B cell (primary cell): ENCODE results near the gene NCAM1. TPM values are rescaled to one million over a fixed set of nuclear protein-coding genes. Genes with fewer than 3 reads are reported as not detected.

Experiments
- ATAC-seq: fragments of 200-7000 bp; cut with Tn5 transposase; one replicate; pipeline ENCODE4 v1.10.0; 2021; ENCODE audit warnings: low read depth, mild to moderate bottlenecking, moderate number of reproducible peaks, moderate library complexity
- CTCF ChIA-PET: fragments of 350-600 bp; sonication (Branson Sonifier 250); formaldehyde crosslinking; loops from one replicate; lab custom pipeline; 2021; ENCODE audit warnings: antibody characterized with exemption, inconsistent platforms; lab: Charles Lee
- POLR2A ChIA-PET: fragments of 350-600 bp; sonication (Branson Sonifier 250); formaldehyde crosslinking; loops from one replicate; lab custom pipeline; 2021; ENCODE audit warnings: antibody characterized with exemption; lab: Charles Lee
- DNase-seq: peaks from one replicate; pipeline ENCODE4 v3.0.0; 2013
- H2AFZ ChIP-seq: 2 replicates; pipeline ENCODE4 v1.6.1; 2012; ENCODE audit warnings: mild to moderate bottlenecking, low read depth, low read length; ENCODE audit not compliant: insufficient read depth, poor library complexity, severe bottlenecking
- H3K27ac ChIP-seq, 2 donors: 1 replicate in 1 of 2; 2 replicates in 1 of 2; pipeline ENCODE4 v1.5.1; 2012 to 2013; ENCODE audit warnings: low read length in 2 of 2, mild to moderate bottlenecking in 2 of 2, moderate library complexity in 1 of 2
- H3K27me3 ChIP-seq, 4 experiments: fragments of 200-600 bp in 1 of 4; sonication (generic) in 1 of 4; replicated peaks in 1 of 4; 1 replicate in 2 of 4; 2 replicates in 2 of 4; pipeline versions ENCODE4 v1.6.1 to v1.7.0; 2013 to 2016; ENCODE audit warnings: low read length in 3 of 4, mild to moderate bottlenecking in 2 of 4, mixed read lengths in 1 of 4, moderate library complexity in 1 of 4; ENCODE audit not compliant: insufficient read depth in 4 of 4, control insufficient read depth in 3 of 4; ENCODE audit errors: control extremely low read depth in 1 of 4
- H3K36me3 ChIP-seq, 2 experiments: replicated peaks in 1 of 2; 1 replicate in 1 of 2; 2 replicates in 1 of 2; pipeline versions ENCODE4 v1.6.1 to v1.7.1; 2013; ENCODE audit warnings: low read length in 1 of 2; ENCODE audit not compliant: insufficient read depth in 2 of 2, control insufficient read depth in 1 of 2; ENCODE audit errors: control extremely low read depth in 1 of 2, extremely low read depth in 1 of 2
- H3K4me1 ChIP-seq, 2 donors: fragments of 200-600 bp in 1 of 2; sonication (generic) in 1 of 2; 1 replicate in 1 of 2; 2 replicates in 1 of 2; pipeline versions ENCODE4 v1.5.1 to v1.6.1; 2013 to 2017; ENCODE audit warnings: low read length in 2 of 2; ENCODE audit not compliant: control insufficient read depth in 2 of 2, insufficient read depth in 2 of 2
- H3K4me2 ChIP-seq: replicated peaks from 2 replicates; pipeline ENCODE3; 2012; ENCODE audit warnings: mild to moderate bottlenecking, low read depth, low read length; ENCODE audit not compliant: poor library complexity, severe bottlenecking
- H3K4me3 ChIP-seq, 5 experiments: fragments of 200-600 bp in 1 of 5; sonication (generic) in 1 of 5; 1 replicate in 3 of 5; 2 replicates in 2 of 5; pipeline versions ENCODE4 v1.5.1 to v1.7.0; 2011 to 2016; ENCODE audit warnings: low read length in 4 of 5, mild to moderate bottlenecking in 4 of 5, low read depth in 2 of 5, control low read depth in 1 of 5, moderate library complexity in 1 of 5; ENCODE audit not compliant: insufficient read depth in 1 of 5; ENCODE audit errors: control extremely low read depth in 1 of 5, extremely low read depth in 1 of 5
- H3K79me2 ChIP-seq: fragments of 200-600 bp; sonication (generic); one replicate; pipeline ENCODE4 v1.6.0; 2016; ENCODE audit warnings: low read length; ENCODE audit not compliant: control insufficient read depth, insufficient read depth
- H3K9ac ChIP-seq: fragments of 200-600 bp; sonication (generic); 2 replicates; pipeline ENCODE4 v1.6.1; 2017; ENCODE audit warnings: mild to moderate bottlenecking, low read length, moderate library complexity
- H3K9me3 ChIP-seq, 3 donors: one replicate each; pipeline versions ENCODE4 v1.6.1 to v1.7.1; 2013; ENCODE audit warnings: low read length in 2 of 3; ENCODE audit not compliant: control insufficient read depth in 2 of 3, insufficient read depth in 1 of 3; ENCODE audit errors: control extremely low read depth in 1 of 3
- H4K20me1 ChIP-seq: 2 replicates; pipeline ENCODE4 v1.6.0; 2012; ENCODE audit warnings: mild to moderate bottlenecking, low read length; ENCODE audit not compliant: insufficient read depth, control insufficient read depth, poor library complexity, severe bottlenecking
- H3K27ac Mint-ChIP-seq: one replicate; pipeline ENCODE4 v1.8.0; 2021; ENCODE audit warnings: mixed read lengths
- H3K27me3 Mint-ChIP-seq: one replicate; pipeline ENCODE4 v1.8.0; 2021; ENCODE audit warnings: mixed read lengths
- H3K4me1 Mint-ChIP-seq: one replicate; pipeline ENCODE4 v1.8.0; 2021; ENCODE audit warnings: mixed read lengths
- H3K4me3 Mint-ChIP-seq: one replicate; pipeline ENCODE4 v1.8.0; 2021; ENCODE audit warnings: mixed read lengths
- H3K9me3 Mint-ChIP-seq: one replicate; pipeline ENCODE4 v1.8.0; 2022; ENCODE audit warnings: mixed read lengths; ENCODE audit not compliant: insufficient read depth
- CTCF ChIP-seq: fragments of 200-600 bp; IDR thresholded peaks from one replicate; pipeline ENCODE4 v1.8.0; 2022; ENCODE audit warnings: antibody characterized with exemption, mild to moderate bottlenecking
- EZH2 ChIP-seq: IDR thresholded peaks from 2 replicates; pipeline ENCODE4 v1.6.1; 2012; ENCODE audit warnings: borderline replicate concordance, low read depth, mild to moderate bottlenecking, moderate library complexity, low read length; ENCODE audit not compliant: insufficient read depth, poor library complexity, severe bottlenecking
- WGBS: methylation state at CpG from one replicate; pipeline ENCODE4 v1.1.5; 2013; ENCODE audit warnings: missing lambda C conversion rate; ENCODE audit not compliant: insufficient coverage; 5-methylcytosine and 5-hydroxymethylcytosine counted together
- intact Hi-C: fragments of 100-400 bp; cut with micrococcal nuclease; formaldehyde crosslinking; loops from one replicate; pipeline ENCODE4 v1.10.0; 2022
- polyA plus RNA-seq: library from polyadenylated mRNA; depleted of rRNA; stranded (reverse); fragments of >200 nt; gene quantifications from 2 replicates; pipeline ENCODE4 v1.2.3, GENCODE V29; 2012
- total RNA-seq, 2 donors: library from RNA; stranded (reverse); fragments of 120-200 nt in 1 of 2; gene quantifications; 1 replicate in 1 of 2; 2 replicates in 1 of 2; pipeline versions ENCODE4 v1.2.3 to v1.2.4, GENCODE V29; 2013 to 2022

Gene NCAM1
- total and polyA plus RNA-seq, 2 donors (not counting 1 experiment from before 2014, with no cell fraction given), result 0.37 TPM; not detected in 1

GRCh38 chr11:112946866-112947265, 14.4 kb upstream of the NCAM1 start:
- Histone ChIP-seq H3K9me3 (peaks cover 0 to 4% (median 0%) of the 10 kb centered on the region in 3 donors), H4K20me1 (no peaks in the 10 kb centered on the region), H3K4me1 (no peaks in the 10 kb centered on the region), H3K36me3 (no peaks in the 10 kb centered on the region), H3K79me2 (no peaks in the 10 kb centered on the region), H3K27me3 (no peaks in the 10 kb centered on the region), H3K4me3 (no peak overlapping the region), H3K27ac (no peak overlapping the region), H3K9ac (no peak overlapping the region), H2AFZ (no peak overlapping the region), H3K4me2 (no peak overlapping the region)
- TF ChIP-seq CTCF (no peak), EZH2 (no peak)
- no peak overlapping the region for H3K4me3 Mint-ChIP-seq
- CTCF ChIA-PET, result no interaction called here
- no peak for ATAC-seq
- POLR2A ChIA-PET, result no interaction called here
- DNase-seq, result no peak
- peaks cover 2% of the 10 kb centered on the region for H3K9me3 Mint-ChIP-seq
- intact Hi-C loops, result no loop called here
- H3K27me3 Mint-ChIP-seq, result peaks cover 22% of the 10 kb centered on the region
- 88% methylated on average over 3 of the region's 3 CpGs for WGBS
- H3K27ac Mint-ChIP-seq, result no peak overlapping the region
- H3K4me1 Mint-ChIP-seq, result no peaks in the 10 kb centered on the region

GRCh38 chr11:112949781-112950575, 11.2 kb upstream of the NCAM1 start:
- Histone ChIP-seq H3K27ac (no peak overlapping the region), H3K4me3 (no peak overlapping the region), H3K27me3 (peaks cover 0 to 4% (median 0%) of the 10 kb centered on the region in 4 experiments), H3K4me1 (no peaks in the 10 kb centered on the region), H3K9me3 (peaks cover 0 to 4% (median 0%) of the 10 kb centered on the region in 3 donors), H3K36me3 (no peaks in the 10 kb centered on the region), H3K4me2 (no peak overlapping the region), H3K9ac (no peak overlapping the region), H3K79me2 (no peaks in the 10 kb centered on the region), H4K20me1 (no peaks in the 10 kb centered on the region), H2AFZ (no peak overlapping the region)
- Mint-ChIP-seq H3K4me1 (no peaks in the 10 kb centered on the region), H3K27me3 (peaks cover 35% of the 10 kb centered on the region), H3K9me3 (no peaks in the 10 kb centered on the region), H3K4me3 (no peak overlapping the region), H3K27ac (no peak overlapping the region)
- TF ChIP-seq CTCF (no peak), EZH2 (no peak)
- ChIA-PET POLR2A (no interaction called here), CTCF (no interaction called here)
- 22% methylated on average over 1 of the region's 6 CpGs for WGBS
- DNase-seq (no peak), ATAC-seq (no peak)
- intact Hi-C loops, result no loop called here
